ENCODE results near the gene GLI1.
"Not testable (repeated sequence)": the region's sequence is repeated elsewhere in the genome, so short reads cannot be mapped to it uniquely, and the experiment has no call there.

DNA sequence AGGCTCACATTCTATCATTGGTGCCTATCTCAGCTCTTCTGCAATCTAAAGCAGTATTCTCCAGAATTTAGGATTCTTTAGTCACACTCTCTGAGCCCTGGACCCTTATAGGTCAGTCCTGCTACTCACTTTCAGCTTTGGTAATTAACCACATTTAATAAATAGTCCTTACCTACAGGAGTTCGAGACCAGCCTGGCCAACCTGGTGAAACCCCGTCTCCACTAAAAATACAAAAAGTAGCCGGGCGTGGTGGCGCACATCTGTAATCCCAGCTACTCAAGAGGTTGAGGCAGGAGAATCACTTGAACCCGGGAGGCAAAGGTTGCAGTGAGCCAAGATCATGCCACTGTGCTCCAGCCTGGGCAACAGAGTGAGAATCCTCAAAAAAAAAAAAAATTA is 54.1 kb downstream of the GLI1 start:
- TF ChIP-seq, protein P1, sequence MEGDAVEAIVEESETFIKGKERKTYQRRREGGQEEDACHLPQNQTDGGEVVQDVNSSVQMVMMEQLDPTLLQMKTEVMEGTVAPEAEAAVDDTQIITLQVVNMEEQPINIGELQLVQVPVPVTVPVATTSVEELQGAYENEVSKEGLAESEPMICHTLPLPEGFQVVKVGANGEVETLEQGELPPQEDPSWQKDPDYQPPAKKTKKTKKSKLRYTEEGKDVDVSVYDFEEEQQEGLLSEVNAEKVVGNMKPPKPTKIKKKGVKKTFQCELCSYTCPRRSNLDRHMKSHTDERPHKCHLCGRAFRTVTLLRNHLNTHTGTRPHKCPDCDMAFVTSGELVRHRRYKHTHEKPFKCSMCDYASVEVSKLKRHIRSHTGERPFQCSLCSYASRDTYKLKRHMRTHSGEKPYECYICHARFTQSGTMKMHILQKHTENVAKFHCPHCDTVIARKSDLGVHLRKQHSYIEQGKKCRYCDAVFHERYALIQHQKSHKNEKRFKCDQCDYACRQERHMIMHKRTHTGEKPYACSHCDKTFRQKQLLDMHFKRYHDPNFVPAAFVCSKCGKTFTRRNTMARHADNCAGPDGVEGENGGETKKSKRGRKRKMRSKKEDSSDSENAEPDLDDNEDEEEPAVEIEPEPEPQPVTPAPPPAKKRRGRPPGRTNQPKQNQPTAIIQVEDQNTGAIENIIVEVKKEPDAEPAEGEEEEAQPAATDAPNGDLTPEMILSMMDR (IDR thresholded peaks at IDR 0.05) = not testable (repeated sequence)
- not testable (repeated sequence) for TF ChIP-seq RFX5 (IDR thresholded peaks at IDR 0.05; ENCODE audit: low read length); ELF1 (IDR thresholded peaks at IDR 0.05); POLR2AphosphoS5 (IDR thresholded peaks at IDR 0.05; ENCODE audit: low read depth, low read length); NFIC (IDR thresholded peaks at IDR 0.05; ENCODE audit: borderline replicate concordance); TAF1 (IDR thresholded peaks at IDR 0.05; ENCODE audit: borderline replicate concordance, low read depth, low read length); EP300 (IDR thresholded peaks at IDR 0.05; ENCODE audit: borderline replicate concordance in 1 of 2, low read depth in 1 of 2, low read length in 1 of 2); TEAD4 (IDR thresholded peaks at IDR 0.05; ENCODE audit: borderline replicate concordance, insufficient read depth); REST (IDR thresholded peaks at IDR 0.05; ENCODE audit: low read depth, low read length); FOXM1 (IDR thresholded peaks at IDR 0.05; ENCODE audit: low read depth); YY1 (IDR thresholded peaks at IDR 0.05; ENCODE audit: low read depth)
- TF ChIP-seq, protein P2, sequence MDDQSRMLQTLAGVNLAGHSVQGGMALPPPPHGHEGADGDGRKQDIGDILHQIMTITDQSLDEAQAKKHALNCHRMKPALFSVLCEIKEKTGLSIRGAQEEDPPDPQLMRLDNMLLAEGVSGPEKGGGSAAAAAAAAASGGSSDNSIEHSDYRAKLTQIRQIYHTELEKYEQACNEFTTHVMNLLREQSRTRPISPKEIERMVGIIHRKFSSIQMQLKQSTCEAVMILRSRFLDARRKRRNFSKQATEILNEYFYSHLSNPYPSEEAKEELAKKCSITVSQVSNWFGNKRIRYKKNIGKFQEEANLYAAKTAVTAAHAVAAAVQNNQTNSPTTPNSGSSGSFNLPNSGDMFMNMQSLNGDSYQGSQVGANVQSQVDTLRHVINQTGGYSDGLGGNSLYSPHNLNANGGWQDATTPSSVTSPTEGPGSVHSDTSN (IDR thresholded peaks at IDR 0.05) = not testable (repeated sequence)

Data from SK-N-SH (cell line).